ENCODE data around the gene R3HCC1L.

- no peak for TF ChIP-seq TBL1XR1 (IDR thresholded peaks at IDR 0.05; ENCODE audit: low read depth, low read length)
- TF ChIP-seq CEBPB (IDR thresholded peaks at IDR 0.05; ENCODE audit: borderline replicate concordance in 1 of 2, low read depth in 2 of 2, low read length in 2 of 2), result no peak
- no peak for TF ChIP-seq ZZZ3 (IDR thresholded peaks at IDR 0.05; ENCODE audit: control insufficient read depth, insufficient read length, low read depth)
- no peak for TF ChIP-seq EZH2 (IDR thresholded peaks at IDR 0.05; ENCODE audit: borderline replicate concordance, control insufficient read depth, low read depth, low read length)
- TF ChIP-seq POLR2A (IDR thresholded peaks at IDR 0.05; ENCODE audit: low read depth, low read length), result no peak
- TF ChIP-seq EGR1 (IDR thresholded peaks at IDR 0.05; ENCODE audit: borderline replicate concordance in 1 of 2, low read depth in 2 of 2, low read length in 2 of 2), result no peak
- TF ChIP-seq BMI1 (IDR thresholded peaks at IDR 0.05; ENCODE audit: borderline replicate concordance), result no peak
Measured at GRCh38 chr10:98173260-98173659, 38.8 kb downstream of the R3HCC1L start.
